ENCODE results near the gene DAO.
"Not testable (repeated sequence)": the region's sequence is repeated elsewhere in the genome, so short reads cannot be mapped to it uniquely, and the experiment has no call there.

DAO gene

GRCh38 chr12:108850854-108851573, 28.9 kb upstream of the DAO start:
- DNase-seq = no peak

- DNase-seq = no peak
Observed at GRCh38 chr12:108852674-108853309, 27.1 kb upstream of the DAO start.

- DNase-seq = no peak
Observed at GRCh38 chr12:108853426-108853825, 26.5 kb upstream of the DAO start.

GRCh38 chr12:108853981-108854446, 25.9 kb upstream of the DAO start:
- DNase-seq = no peak

- DNase-seq = peak; percentile 34
Observed at GRCh38 chr12:108854451-108855283, 25.2 kb upstream of the DAO start.

- DNase-seq = no peak
Observed at GRCh38 chr12:108855284-108856169, 24.4 kb upstream of the DAO start.

- DNase-seq = no peak
Observed at GRCh38 chr12:108856170-108856427, 23.8 kb upstream of the DAO start.

GRCh38 chr12:108856428-108857157, 23.3 kb upstream of the DAO start:
- peak; percentile 77 for DNase-seq

GRCh38 chr12:108857158-108857407, 22.8 kb upstream of the DAO start:
- DNase-seq = no peak

- no peak for DNase-seq
Observed at GRCh38 chr12:108858311-108859074, 21.4 kb upstream of the DAO start.

GRCh38 chr12:108859141-108859922, 20.6 kb upstream of the DAO start:
- not testable (repeated sequence) for DNase-seq

GRCh38 chr12:108859923-108860291, 20.0 kb upstream of the DAO start:
- no peak for DNase-seq

GRCh38 chr12:108860443-108860842, 19.4 kb upstream of the DAO start:
- no peak for DNase-seq

GRCh38 chr12:108861878-108862587, 17.9 kb upstream of the DAO start:
- DNase-seq = no peak

- DNase-seq = no peak
Observed at GRCh38 chr12:108862588-108862959, 17.3 kb upstream of the DAO start.

- DNase-seq = no peak
Observed at GRCh38 chr12:108865169-108865568, 14.7 kb upstream of the DAO start.

GRCh38 chr12:108866083-108866482, 13.8 kb upstream of the DAO start:
- not testable (repeated sequence) for DNase-seq

- no peak for DNase-seq
Observed at GRCh38 chr12:108868781-108869180, 11.1 kb upstream of the DAO start.

GRCh38 chr12:108875280-108875679, 4.6 kb upstream of the DAO start:
- DNase-seq = no peak

- no peak for DNase-seq
Observed at GRCh38 chr12:108875682-108876361, 4.1 kb upstream of the DAO start.

Data from stimulated activated CD8-positive, alpha-beta memory T cell treated with anti-CD3 and anti-CD28 coated beads, Interleukin-4, amount 100 ng/mL, for 48 hours (primary cell).